Mesothelial cell of epicardium (in vitro differentiated cells): ENCODE measurements around the gene SIRT6. TPM values are rescaled to one million over a fixed set of nuclear protein-coding genes. Genes with fewer than 3 reads are reported as not detected.

Experiments used
- DNase-seq, 2 experiments: peaks; one replicate each; pipeline ENCODE4 v3.0.0; 2021; ENCODE audit warnings: low spot score in 2 of 2; ENCODE audit not compliant: unreplicated experiment in 2 of 2
- H3K27ac Mint-ChIP-seq: 2 replicates; pipeline ENCODE4 v1.8.0; 2021; ENCODE audit warnings: mixed read lengths
- H3K27me3 Mint-ChIP-seq: 2 replicates; pipeline ENCODE4 v1.8.0; 2021; ENCODE audit warnings: low read depth, mixed read lengths
- H3K36me3 Mint-ChIP-seq: 2 replicates; pipeline ENCODE4 v1.8.0; 2021; ENCODE audit warnings: mixed read lengths
- H3K4me1 Mint-ChIP-seq: 2 replicates; pipeline ENCODE4 v1.8.0; 2021; ENCODE audit warnings: mixed read lengths
- H3K4me3 Mint-ChIP-seq: 2 replicates; pipeline ENCODE4 v1.8.0; 2021; ENCODE audit warnings: mild to moderate bottlenecking, moderate library complexity, mixed read lengths
- H3K9me3 Mint-ChIP-seq: 2 replicates; pipeline ENCODE4 v1.8.0; 2021; ENCODE audit warnings: mixed read lengths
- total RNA-seq: library from RNA; stranded (reverse); gene quantifications from 3 replicates; pipeline ENCODE4 v1.2.1, GENCODE V29; 2021
- TF ChIP-seq, protein P1 (sequence below): fragments of 200-600 bp; sonication (generic); IDR thresholded peaks from one replicate; pipeline ENCODE4 v1.5.0; 2021; ENCODE audit warnings: antibody characterized with exemption; ENCODE audit not compliant: unreplicated experiment

SIRT6 gene
- total RNA-seq, 1 donor from 2014 or later, result 25.6 TPM

DNA sequence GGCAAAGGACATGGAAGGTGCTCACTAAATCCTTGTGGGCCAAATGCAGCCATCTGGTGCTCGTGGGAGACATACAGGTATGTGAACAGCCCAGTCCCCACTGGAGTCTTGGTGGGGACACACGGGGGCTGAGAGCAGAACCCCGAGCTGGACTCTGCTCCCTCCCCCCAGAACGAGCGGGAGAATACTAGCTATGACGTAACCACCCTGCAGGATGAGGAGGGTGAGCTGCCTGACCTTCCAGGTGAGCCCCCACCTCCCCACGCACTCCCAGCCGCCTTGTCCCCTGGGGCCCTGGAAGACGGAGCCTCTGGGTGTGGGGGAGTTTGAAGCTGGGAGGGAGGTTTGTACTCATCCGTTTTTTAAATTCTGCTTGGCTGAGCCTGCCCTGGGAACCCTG, 33.4 kb upstream of the SIRT6 start:
- no peak for DNase-seq
- Mint-ChIP-seq H3K36me3 (no peaks in the 10 kb centered on the region), H3K4me1 (no peaks in the 10 kb centered on the region), H3K9me3 (no peaks in the 10 kb centered on the region), H3K27me3 (peaks cover 26% of the 10 kb centered on the region), H3K4me3 (no peak overlapping the region), H3K27ac (no peak overlapping the region)
- TF ChIP-seq, protein P1, sequence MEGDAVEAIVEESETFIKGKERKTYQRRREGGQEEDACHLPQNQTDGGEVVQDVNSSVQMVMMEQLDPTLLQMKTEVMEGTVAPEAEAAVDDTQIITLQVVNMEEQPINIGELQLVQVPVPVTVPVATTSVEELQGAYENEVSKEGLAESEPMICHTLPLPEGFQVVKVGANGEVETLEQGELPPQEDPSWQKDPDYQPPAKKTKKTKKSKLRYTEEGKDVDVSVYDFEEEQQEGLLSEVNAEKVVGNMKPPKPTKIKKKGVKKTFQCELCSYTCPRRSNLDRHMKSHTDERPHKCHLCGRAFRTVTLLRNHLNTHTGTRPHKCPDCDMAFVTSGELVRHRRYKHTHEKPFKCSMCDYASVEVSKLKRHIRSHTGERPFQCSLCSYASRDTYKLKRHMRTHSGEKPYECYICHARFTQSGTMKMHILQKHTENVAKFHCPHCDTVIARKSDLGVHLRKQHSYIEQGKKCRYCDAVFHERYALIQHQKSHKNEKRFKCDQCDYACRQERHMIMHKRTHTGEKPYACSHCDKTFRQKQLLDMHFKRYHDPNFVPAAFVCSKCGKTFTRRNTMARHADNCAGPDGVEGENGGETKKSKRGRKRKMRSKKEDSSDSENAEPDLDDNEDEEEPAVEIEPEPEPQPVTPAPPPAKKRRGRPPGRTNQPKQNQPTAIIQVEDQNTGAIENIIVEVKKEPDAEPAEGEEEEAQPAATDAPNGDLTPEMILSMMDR, result no peak

DNA sequence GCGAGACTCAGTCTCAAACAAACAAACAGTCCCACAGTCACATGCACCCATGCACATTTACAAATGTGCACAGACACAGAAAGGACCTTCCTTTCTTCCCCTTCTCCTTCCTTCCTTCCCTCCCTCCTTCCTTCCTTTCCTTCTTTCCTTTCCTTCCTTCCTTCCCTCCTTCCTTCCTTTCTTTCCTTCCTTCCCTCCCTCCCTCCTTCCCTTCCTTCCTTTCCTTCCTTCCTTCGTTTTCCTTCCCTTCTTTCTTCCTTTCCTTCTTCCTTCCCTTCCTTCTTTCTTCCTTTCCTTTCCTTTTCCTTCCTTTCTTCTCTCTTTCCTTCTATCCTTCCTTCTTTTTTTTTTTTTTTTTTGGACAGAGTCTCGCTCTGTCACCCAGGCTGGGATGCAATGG, 30.8 kb upstream of the SIRT6 start:
- no peak overlapping the region for H3K4me3 Mint-ChIP-seq
- DNase-seq, result no peak

DNA sequence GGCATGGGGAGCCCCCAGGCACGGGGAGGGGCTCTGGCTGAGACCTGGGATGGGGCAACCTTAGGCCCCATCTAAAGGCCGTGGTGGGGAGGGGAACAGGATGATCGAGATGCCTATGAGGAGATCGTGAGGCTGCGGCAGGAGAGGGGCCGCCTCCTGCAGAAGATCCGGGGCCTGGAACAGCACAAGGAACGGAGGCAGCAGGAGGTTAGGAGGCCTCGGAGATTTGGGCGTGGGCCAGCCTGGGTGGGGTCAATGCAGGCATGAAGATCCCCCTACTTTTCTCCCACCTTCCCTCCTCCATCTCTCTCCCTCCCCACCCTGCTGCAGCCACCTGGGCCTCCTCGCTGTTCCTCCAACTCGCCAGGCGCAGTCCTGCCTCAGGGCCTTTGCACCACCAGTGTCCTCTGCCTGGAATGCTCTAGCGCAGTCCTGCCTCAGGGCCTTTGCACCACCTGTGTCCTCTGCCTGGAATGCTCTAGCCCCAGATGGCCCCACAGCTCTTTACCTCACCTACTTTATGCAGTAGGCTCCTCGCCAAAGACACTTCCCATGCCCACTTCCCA, 27.9 kb upstream of the SIRT6 start:
- TF ChIP-seq, protein P1, result no peak

More for the DNA sequence above, 30.8 kb upstream of the SIRT6 start:
- Mint-ChIP-seq H3K36me3 (no peaks in the 10 kb centered on the region), H3K9me3 (no peaks in the 10 kb centered on the region), H3K27ac (no peak overlapping the region), H3K27me3 (peaks cover 26% of the 10 kb centered on the region), H3K4me1 (no peaks in the 10 kb centered on the region)
- TF ChIP-seq, protein P1, result no peak

DNA sequence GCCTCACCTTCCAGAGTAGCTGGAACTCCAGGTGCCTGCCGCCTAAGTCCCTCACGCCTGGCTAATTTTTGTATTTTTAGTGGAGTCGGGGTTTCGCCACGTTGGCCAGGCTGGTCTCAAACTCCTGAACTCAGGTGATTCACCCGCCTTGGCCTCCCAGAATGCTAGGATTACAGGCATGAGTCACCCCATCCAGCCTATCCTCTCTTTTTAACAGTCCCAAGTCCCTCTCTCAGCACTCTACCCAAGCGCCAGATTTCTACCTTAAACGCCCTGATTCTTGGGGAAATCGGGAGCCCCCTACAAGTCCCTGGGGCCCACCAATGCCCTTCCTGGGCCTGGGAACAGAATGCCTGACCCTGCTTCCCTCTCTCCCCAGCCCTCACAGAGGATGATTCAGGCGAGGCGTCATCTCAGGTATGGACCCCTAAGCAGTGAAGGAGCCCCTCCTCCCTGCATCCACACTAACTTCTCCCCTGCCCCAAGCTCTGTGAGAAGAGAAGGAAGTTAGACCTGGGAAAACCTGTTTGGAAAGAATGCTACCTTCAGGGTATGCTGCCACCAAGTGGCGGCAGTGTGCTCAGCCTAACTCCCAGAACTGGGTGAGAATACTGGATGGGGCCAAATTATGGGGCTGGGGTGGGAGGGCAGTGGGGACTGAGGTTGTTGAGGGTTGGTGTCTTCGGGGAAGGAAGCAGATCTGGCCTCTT, 26.2 kb upstream of the SIRT6 start:
- Mint-ChIP-seq H3K27ac (no peak overlapping the region), H3K36me3 (no peaks in the 10 kb centered on the region), H3K4me1 (no peaks in the 10 kb centered on the region), H3K9me3 (no peaks in the 10 kb centered on the region), H3K4me3 (no peak overlapping the region), H3K27me3 (peaks cover 19% of the 10 kb centered on the region)
- no peak for DNase-seq
- TF ChIP-seq, protein P1, result no peak

More for the DNA sequence above, 27.9 kb upstream of the SIRT6 start:
- Mint-ChIP-seq H3K4me1 (no peaks in the 10 kb centered on the region), H3K27me3 (peaks cover 29% of the 10 kb centered on the region), H3K36me3 (no peaks in the 10 kb centered on the region), H3K27ac (no peak overlapping the region), H3K9me3 (no peaks in the 10 kb centered on the region), H3K4me3 (no peak overlapping the region)
- DNase-seq, result no peak

DNA sequence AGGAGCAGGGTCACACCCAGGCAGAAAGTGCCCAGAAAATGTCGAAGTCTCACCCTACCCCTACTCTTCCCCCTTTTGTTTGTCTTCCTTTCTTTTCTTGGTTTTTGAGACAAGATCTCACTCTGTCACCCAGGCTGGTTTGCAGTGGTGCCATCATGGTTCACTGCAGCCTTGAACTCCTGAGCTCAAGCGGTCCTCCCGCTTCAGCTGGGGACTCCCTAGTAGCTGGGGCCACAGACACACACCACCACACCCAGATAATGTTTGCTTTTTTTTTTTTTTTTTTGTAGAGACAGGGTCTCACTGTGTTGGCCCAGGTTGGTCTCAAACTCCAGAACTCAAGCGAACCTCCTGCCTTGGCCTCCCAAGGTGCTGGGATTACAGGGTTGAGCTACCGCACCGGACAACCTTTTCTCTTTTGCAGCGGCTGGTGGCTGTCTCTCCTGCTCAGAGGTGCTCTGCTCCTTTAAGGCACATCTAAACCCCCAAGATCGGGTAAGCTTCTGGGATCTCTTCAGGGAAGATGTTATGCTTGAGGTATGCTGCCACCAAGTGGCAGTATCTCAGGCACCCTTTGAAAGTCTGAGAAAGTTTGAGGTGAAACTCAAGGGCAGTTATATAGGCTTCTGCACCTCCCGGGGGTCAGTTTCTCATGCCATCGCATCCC, 24.6 kb upstream of the SIRT6 start:
- H3K4me3 Mint-ChIP-seq, result no peak overlapping the region
- H3K9me3 Mint-ChIP-seq, result no peaks in the 10 kb centered on the region
- no peaks in the 10 kb centered on the region for H3K4me1 Mint-ChIP-seq
- DNase-seq, result no peak
- TF ChIP-seq, protein P1, result no peak
- no peaks in the 10 kb centered on the region for H3K36me3 Mint-ChIP-seq
- no peak overlapping the region for H3K27ac Mint-ChIP-seq
- H3K27me3 Mint-ChIP-seq, result peaks cover 15% of the 10 kb centered on the region
